ENCODE measurements around the gene PDXP. TPM values are rescaled to one million over a fixed set of nuclear protein-coding genes. Genes with fewer than 3 reads are reported as not detected.

The PDXP gene
- total and polyA plus RNA-seq, 2 of the 13 experiments (the other 11 are each of a cell fraction or from before 2014, with no cell fraction given): 58.2 to 70.6 TPM

GRCh38 chr22:37638391-37639069 lies 20.0 kb upstream of the PDXP start (continued):
- TF ChIP-seq BCL6 (CRISPR knock-in tag; IDR thresholded peaks at IDR 0.05): 0 out of 2 replicates have a peak, but pooled peaks have one; percentile 15
- no peak for TF ChIP-seq U2AF2 (IDR thresholded peaks at IDR 0.05; ENCODE audit: low read depth, low read length)
- no peak for TF ChIP-seq SNAI1 (CRISPR knock-in tag; IDR thresholded peaks at IDR 0.05; ENCODE audit: borderline replicate concordance)
- no peak for TF ChIP-seq PITX1 (CRISPR knock-in tag; IDR thresholded peaks at IDR 0.05)
- TF ChIP-seq ZNF644 (CRISPR knock-in tag; IDR thresholded peaks at IDR 0.05; ENCODE audit: low read depth): no peak
- TF ChIP-seq, protein P1, sequence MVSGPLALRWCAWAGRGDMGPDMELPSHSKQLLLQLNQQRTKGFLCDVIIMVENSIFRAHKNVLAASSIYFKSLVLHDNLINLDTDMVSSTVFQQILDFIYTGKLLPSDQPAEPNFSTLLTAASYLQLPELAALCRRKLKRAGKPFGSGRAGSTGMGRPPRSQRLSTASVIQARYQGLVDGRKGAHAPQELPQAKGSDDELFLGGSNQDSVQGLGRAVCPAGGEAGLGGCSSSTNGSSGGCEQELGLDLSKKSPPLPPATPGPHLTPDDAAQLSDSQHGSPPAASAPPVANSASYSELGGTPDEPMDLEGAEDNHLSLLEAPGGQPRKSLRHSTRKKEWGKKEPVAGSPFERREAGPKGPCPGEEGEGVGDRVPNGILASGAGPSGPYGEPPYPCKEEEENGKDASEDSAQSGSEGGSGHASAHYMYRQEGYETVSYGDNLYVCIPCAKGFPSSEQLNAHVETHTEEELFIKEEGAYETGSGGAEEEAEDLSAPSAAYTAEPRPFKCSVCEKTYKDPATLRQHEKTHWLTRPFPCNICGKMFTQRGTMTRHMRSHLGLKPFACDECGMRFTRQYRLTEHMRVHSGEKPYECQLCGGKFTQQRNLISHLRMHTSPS (CRISPR knock-in tag; IDR thresholded peaks at IDR 0.05; ENCODE audit: low read depth): peak; percentile 75; the same call in 1 of the 2 replicates
- peak; percentile 31 for TF ChIP-seq STAG1 (CRISPR knock-in tag; IDR thresholded peaks at IDR 0.05)
- TF ChIP-seq ZNF510 (CRISPR knock-in tag; IDR thresholded peaks at IDR 0.05; ENCODE audit: low read depth): 0 out of 2 replicates have a peak, but pooled peaks have one; percentile 10
- peak; percentile 91 for TF ChIP-seq ZKSCAN1 (IDR thresholded peaks at IDR 0.05; ENCODE audit: low read length)
- no peak for TF ChIP-seq RAD21 (CRISPR knock-in tag; IDR thresholded peaks at IDR 0.05)
- TF ChIP-seq ATF3 (CRISPR knock-in tag; IDR thresholded peaks at IDR 0.05): no peak
- TF ChIP-seq FOXA3 (CRISPR knock-in tag; IDR thresholded peaks at IDR 0.05): 0 out of 2 replicates have a peak, but pooled peaks have one; percentile 37
- no peak for TF ChIP-seq ZNF430 (CRISPR knock-in tag; IDR thresholded peaks at IDR 0.05)
- TF ChIP-seq GATAD2A (CRISPR knock-in tag; IDR thresholded peaks at IDR 0.05): no peak
- 0 out of 2 replicates have a peak, but pooled peaks have one; percentile 59 for TF ChIP-seq CAMTA2 (CRISPR knock-in tag; IDR thresholded peaks at IDR 0.05; ENCODE audit: borderline replicate concordance)
- 0 out of 2 replicates have a peak, but pooled peaks have one; percentile 52 for TF ChIP-seq CCDC6 (CRISPR knock-in tag; IDR thresholded peaks at IDR 0.05)
- TF ChIP-seq, protein P2, sequence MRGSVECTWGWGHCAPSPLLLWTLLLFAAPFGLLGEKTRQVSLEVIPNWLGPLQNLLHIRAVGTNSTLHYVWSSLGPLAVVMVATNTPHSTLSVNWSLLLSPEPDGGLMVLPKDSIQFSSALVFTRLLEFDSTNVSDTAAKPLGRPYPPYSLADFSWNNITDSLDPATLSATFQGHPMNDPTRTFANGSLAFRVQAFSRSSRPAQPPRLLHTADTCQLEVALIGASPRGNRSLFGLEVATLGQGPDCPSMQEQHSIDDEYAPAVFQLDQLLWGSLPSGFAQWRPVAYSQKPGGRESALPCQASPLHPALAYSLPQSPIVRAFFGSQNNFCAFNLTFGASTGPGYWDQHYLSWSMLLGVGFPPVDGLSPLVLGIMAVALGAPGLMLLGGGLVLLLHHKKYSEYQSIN (CRISPR knock-in tag; IDR thresholded peaks at IDR 0.05; ENCODE audit: borderline replicate concordance): no peak
- no peak for TF ChIP-seq ZNF513 (CRISPR knock-in tag; conservative IDR thresholded peaks at IDR 0.05)
- TF ChIP-seq, protein P3, sequence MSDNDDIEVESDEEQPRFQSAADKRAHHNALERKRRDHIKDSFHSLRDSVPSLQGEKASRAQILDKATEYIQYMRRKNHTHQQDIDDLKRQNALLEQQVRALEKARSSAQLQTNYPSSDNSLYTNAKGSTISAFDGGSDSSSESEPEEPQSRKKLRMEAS (IDR thresholded peaks at IDR 0.05): peak; percentile 16; the same call in 1 of the 2 replicates
- TF ChIP-seq ZNF576 (CRISPR knock-in tag; IDR thresholded peaks at IDR 0.05): no peak
- no peak for TF ChIP-seq PBX3 (CRISPR knock-in tag; IDR thresholded peaks at IDR 0.05; ENCODE audit: borderline replicate concordance)
- peak; percentile 52; the same call in 1 of the 2 replicates for TF ChIP-seq ZFX (CRISPR knock-in tag; IDR thresholded peaks at IDR 0.05; ENCODE audit: low read depth)
- TF ChIP-seq ZNF878 (CRISPR knock-in tag; IDR thresholded peaks at IDR 0.05): no peak
- peak; percentile 54; the same call in 1 of the 2 replicates for TF ChIP-seq POLR2G (IDR thresholded peaks at IDR 0.05; ENCODE audit: low read depth, low read length)

Measured in HepG2 (cell line).